Measurements from ENCODE around the gene TRIML1. TPM values are rescaled to one million over a fixed set of nuclear protein-coding genes. Genes with fewer than 3 reads are reported as not detected.

The TRIML1 gene
- total RNA-seq (not detected in 2 replicates), polyA plus RNA-seq (not detected in 2 replicates), polyA minus RNA-seq (not detected in 2 replicates)
- not detected for total RNA-seq (2013)

GRCh38 chr4:188139141-188139540, at the start of gene TRIML1:
TRIML1 (plus strand) TSS chr4:188139441; CDS start chr4:188139559, 118 bp downstream.
- peaks cover 0 to 15% (median 0%) of the 10 kb centered on the region in 3 donors for H3K9me3 ChIP-seq (ENCODE audit: control extremely low read depth in 1 of 3, control insufficient read depth in 2 of 3, insufficient read depth in 1 of 3, low read length in 2 of 3)
- H2AFZ ChIP-seq (ENCODE audit: insufficient read depth, low read depth, low read length, poor library complexity, severe bottlenecking): no peak within 1 kb of the TSS
- DNase-seq (no peak), ATAC-seq (ENCODE audit: low read depth) (no peak)
- no peaks in the 10 kb centered on the region for H4K20me1 ChIP-seq (ENCODE audit: control insufficient read depth, insufficient read depth, low read length, poor library complexity, severe bottlenecking)
- no peak within 1 kb of the TSS for H3K4me2 ChIP-seq (replicated peaks; ENCODE audit: low read depth, low read length, poor library complexity, severe bottlenecking)
- TF ChIP-seq CTCF (IDR thresholded peaks at IDR 0.05) (no peak), EZH2 (IDR thresholded peaks at IDR 0.05; ENCODE audit: borderline replicate concordance, insufficient read depth, low read depth, low read length, poor library complexity, severe bottlenecking) (no peak)
- H3K4me1 ChIP-seq (ENCODE audit: control insufficient read depth in 2 of 2, insufficient read depth in 2 of 2, low read length in 2 of 2): no peaks in the 10 kb centered on the region
- intact Hi-C loops (cut with micrococcal nuclease): no loop called here
- ChIA-PET CTCF (no interaction called here), POLR2A (no interaction called here)
- Mint-ChIP-seq H3K27me3 (no peaks in the 10 kb centered on the region), H3K27ac (no peak within 1 kb of the TSS), H3K9me3 (ENCODE audit: insufficient read depth) (no peaks in the 10 kb centered on the region), H3K4me1 (no peaks in the 10 kb centered on the region), H3K4me3 (no peak within 1 kb of the TSS)
- WGBS (ENCODE audit: insufficient coverage): 97% methylated on average over 3 of the region's 3 CpGs
- H3K79me2 ChIP-seq (ENCODE audit: control insufficient read depth, insufficient read depth, low read length): no peaks in the 10 kb centered on the region
- no peaks in the 10 kb centered on the region for H3K36me3 ChIP-seq (replicated peaks in 1 of 2; ENCODE audit: control extremely low read depth in 1 of 2, control insufficient read depth in 1 of 2, extremely low read depth in 1 of 2, insufficient read depth in 2 of 2, low read length in 1 of 2)
- H3K4me3 ChIP-seq (ENCODE audit: control extremely low read depth in 1 of 5, extremely low read depth in 1 of 5, insufficient read depth in 1 of 5, low read depth in 2 of 5, low read length in 4 of 5): no peak within 1 kb of the TSS
- H3K27ac ChIP-seq (ENCODE audit: low read length in 2 of 2): no peak within 1 kb of the TSS
- H3K9ac ChIP-seq (ENCODE audit: low read length): no peak within 1 kb of the TSS
- H3K27me3 ChIP-seq (replicated peaks in 1 of 4; ENCODE audit: control extremely low read depth in 1 of 4, control insufficient read depth in 3 of 4, insufficient read depth in 4 of 4, low read length in 3 of 4): no peaks in the 10 kb centered on the region

GRCh38 chr4:188092824-188093223, 46.4 kb upstream of the TRIML1 start:
- Histone ChIP-seq H4K20me1 (ENCODE audit: control insufficient read depth, insufficient read depth, low read length, poor library complexity, severe bottlenecking) (no peaks in the 10 kb centered on the region), H3K9ac (ENCODE audit: low read length) (no peak overlapping the region), H2AFZ (ENCODE audit: insufficient read depth, low read depth, low read length, poor library complexity, severe bottlenecking) (no peak overlapping the region), H3K27ac (ENCODE audit: low read length in 2 of 2) (no peak overlapping the region), H3K4me1 (ENCODE audit: control insufficient read depth in 2 of 2, insufficient read depth in 2 of 2, low read length in 2 of 2) (no peaks in the 10 kb centered on the region), H3K4me2 (replicated peaks; ENCODE audit: low read depth, low read length, poor library complexity, severe bottlenecking) (no peak overlapping the region), H3K36me3 (replicated peaks in 1 of 2; ENCODE audit: control extremely low read depth in 1 of 2, control insufficient read depth in 1 of 2, extremely low read depth in 1 of 2, insufficient read depth in 2 of 2, low read length in 1 of 2) (no peaks in the 10 kb centered on the region), H3K79me2 (ENCODE audit: control insufficient read depth, insufficient read depth, low read length) (no peaks in the 10 kb centered on the region), H3K4me3 (ENCODE audit: control extremely low read depth in 1 of 5, extremely low read depth in 1 of 5, insufficient read depth in 1 of 5, low read depth in 2 of 5, low read length in 4 of 5) (no peak overlapping the region), H3K9me3 (ENCODE audit: control extremely low read depth in 1 of 3, control insufficient read depth in 2 of 3, insufficient read depth in 1 of 3, low read length in 2 of 3) (peaks cover 0 to 21% (median 0%) of the 10 kb centered on the region in 3 donors), H3K27me3 (replicated peaks in 1 of 4; ENCODE audit: control extremely low read depth in 1 of 4, control insufficient read depth in 3 of 4, insufficient read depth in 4 of 4, low read length in 3 of 4) (no peaks in the 10 kb centered on the region)
- Mint-ChIP-seq H3K27ac (no peak overlapping the region), H3K9me3 (ENCODE audit: insufficient read depth) (peaks cover 6% of the 10 kb centered on the region), H3K27me3 (no peaks in the 10 kb centered on the region), H3K4me3 (no peak overlapping the region), H3K4me1 (no peaks in the 10 kb centered on the region)
- POLR2A ChIA-PET: no interaction called here
- CTCF ChIA-PET: no interaction called here
- no peak for TF ChIP-seq CTCF (IDR thresholded peaks at IDR 0.05)
- TF ChIP-seq EZH2 (IDR thresholded peaks at IDR 0.05; ENCODE audit: borderline replicate concordance, insufficient read depth, low read depth, low read length, poor library complexity, severe bottlenecking): no peak
- no peak for DNase-seq
- no peak for ATAC-seq (ENCODE audit: low read depth)
- intact Hi-C loops (cut with micrococcal nuclease): no loop called here
- 86% methylated on average over 3 of the region's 3 CpGs for WGBS (ENCODE audit: insufficient coverage)

Data from B cell (primary cell).